GM11168 (cell line): ENCODE results near the gene TFEC.

Experiments
- in situ Hi-C: fragments of 300-500 bp; cut with MboI; formaldehyde crosslinking; loops from one replicate; pipeline ENCODE4 v1.12.0; 2022; ENCODE audit warnings: low sequenced_read_pairs; ENCODE audit not compliant: unreplicated experiment

The TFEC gene

DNA sequence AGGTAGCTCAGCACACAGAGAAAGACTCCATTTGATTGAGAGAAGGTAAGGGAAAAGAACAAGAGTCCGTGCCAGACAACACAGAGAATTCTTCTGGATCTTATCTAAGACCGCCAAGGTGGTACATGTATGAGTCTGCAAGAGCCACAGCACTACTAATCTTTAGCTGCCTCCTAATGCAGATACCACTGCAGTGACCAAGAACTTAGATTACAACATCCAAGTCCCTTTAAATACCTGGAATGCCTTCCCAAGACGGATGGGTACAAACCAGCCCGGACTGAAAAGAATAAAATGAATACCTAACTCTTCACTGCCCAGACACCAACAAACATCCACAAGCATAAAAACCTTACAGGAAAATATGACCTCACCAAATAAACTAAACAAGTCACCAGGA lies 33.3 kb downstream of the TFEC start:
- in situ Hi-C loops, result no loop called here

GRCh38 chr7:115995701-115996100 lies 34.9 kb downstream of the TFEC start:
- in situ Hi-C loops, result no loop called here

- in situ Hi-C loops, result no loop called here
Measured at GRCh38 chr7:115988401-115988800, 42.2 kb downstream of the TFEC start.

DNA sequence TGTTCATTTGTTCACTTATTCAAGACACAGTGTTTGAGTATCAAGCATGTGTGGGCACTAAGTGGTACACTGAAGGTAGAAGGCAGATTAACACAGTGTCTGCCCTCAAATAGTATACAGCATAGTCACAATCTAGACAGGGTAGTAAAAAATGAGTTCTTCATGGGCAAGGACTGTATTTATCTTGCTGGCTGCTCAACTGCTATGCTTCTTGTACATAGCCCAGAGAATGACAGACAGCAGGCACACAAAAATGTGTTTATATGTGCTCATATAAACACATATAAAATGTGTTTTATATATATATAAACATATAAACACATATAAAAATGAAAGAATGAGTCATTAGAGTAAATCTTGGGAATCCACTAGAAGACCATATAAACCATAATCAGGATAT lies 43.1 kb downstream of the TFEC start:
- in situ Hi-C loops, result no loop called here

GRCh38 chr7:115984105-115984504 lies 46.5 kb downstream of the TFEC start:
- in situ Hi-C loops, result no loop called here

DNA sequence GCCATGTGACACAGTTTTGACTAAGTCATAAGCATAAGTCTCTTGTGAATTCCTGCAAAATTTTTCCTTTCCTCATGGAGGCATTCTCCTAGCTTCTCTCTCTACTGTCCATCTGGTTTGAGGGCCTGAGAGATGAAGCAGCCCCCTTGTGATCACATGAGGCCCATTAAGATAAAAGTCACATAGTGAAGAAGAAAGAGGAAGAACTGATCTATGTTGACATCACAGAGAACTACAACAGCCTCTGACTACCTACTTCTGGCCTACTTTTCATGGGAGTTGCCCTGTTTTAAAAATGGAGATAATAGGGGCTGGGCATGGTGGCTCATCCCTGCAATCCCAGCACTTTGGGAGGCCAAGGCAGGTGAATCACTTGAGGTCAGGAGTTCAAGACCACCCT lies 50.4 kb downstream of the TFEC start:
- in situ Hi-C loops, result no loop called here

DNA sequence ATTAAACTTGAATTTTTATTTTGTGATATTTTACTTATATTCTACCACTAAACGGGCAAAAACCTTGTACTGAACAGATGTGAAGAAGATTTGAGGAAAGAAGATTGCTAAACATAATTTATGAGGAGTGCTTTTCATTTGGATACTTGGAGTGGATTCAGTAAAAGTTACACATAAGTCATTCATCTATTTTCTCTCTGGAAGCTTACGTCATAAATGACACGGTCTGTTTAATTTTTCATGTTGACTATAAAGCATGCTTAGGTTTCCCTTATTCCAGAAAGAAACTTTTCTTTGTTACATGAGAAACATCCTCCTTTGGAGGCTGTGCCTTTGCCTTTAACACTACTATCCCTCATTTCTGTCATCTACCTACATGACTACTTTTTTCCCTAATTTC lies 53.9 kb downstream of the TFEC start:
- in situ Hi-C loops, result no loop called here

GRCh38 chr7:115975766-115976165 lies 54.8 kb downstream of the TFEC start:
- in situ Hi-C loops, result no loop called here

DNA sequence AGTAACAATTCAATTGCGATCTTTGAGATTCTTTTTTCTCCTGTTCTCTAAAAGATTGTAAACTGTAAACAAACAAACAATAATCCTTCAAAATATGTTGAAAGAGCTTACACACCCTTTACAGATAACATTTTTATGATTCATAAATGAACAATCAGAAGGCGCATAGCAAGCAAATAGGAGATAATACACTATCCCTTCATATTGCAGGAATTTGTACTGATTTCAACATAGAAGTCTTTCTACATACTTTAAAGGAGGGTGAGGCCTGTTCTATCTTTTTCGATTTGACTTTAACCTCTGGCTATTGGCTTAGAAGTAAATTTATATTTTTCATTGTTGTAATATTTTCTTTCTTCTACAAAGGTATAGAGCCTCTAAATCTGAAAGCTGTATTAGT lies 57.2 kb downstream of the TFEC start:
- in situ Hi-C loops, result no loop called here

DNA sequence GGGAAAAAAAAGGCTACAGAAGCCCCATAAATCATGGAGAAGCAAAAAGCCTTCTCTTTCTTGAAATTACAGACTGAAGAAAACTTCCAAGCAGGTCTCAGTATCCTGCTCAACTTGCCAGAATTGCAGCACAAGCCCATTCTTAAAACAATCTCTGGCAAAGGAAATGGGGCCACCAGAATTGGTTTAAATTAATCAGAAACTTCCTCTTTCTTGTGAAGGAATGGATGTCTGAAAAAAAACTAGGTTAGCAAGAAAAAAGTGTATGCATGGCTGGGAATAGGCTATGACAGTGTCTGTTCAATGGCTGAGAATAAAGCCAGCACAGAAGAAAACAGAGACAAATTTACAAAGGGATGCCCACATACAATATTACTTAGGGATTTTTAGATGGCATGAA lies 59.1 kb downstream of the TFEC start:
- in situ Hi-C loops, result no loop called here

DNA sequence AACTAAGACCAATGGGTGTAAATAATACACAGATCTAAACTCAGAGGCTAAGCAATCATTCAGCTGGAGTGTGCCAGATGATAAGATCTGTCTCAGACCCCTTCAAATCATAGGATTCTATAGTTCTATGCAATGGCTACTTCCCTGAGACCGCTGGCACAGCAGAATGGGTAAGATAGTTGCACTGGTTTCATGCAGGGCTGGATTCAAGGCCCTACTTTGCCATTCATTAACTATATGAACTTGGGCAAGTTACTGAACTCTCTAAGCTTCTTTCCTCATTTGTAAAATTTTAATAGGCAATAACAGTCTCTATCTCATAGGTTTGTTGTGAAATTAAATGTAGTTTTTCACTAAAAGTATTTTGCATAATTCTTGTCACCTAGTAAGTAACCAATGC lies 62.0 kb downstream of the TFEC start:
- in situ Hi-C loops, result no loop called here

DNA sequence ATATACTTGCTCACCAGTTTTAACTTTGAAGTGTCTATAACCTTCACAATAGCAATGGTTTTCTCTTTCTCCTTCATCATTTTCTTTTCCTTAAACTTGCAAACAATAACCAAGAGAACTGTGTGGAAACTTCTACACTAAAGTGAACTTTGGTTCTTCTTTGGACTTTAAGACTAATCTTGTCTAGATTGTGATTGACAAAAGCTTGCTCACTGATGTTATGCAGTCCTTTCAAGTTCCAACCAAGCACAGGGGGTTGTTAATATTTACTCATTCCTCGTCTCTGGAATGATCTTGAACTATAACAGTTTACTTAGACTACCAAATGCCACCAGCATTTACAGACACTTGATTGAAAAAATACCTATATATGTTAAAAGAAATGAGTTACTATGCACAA lies 62.4 kb downstream of the TFEC start:
- in situ Hi-C loops, result no loop called here

GRCh38 chr7:115965796-115966475 lies 64.6 kb downstream of the TFEC start:
- in situ Hi-C loops, result no loop called here

- in situ Hi-C loops, result no loop called here
Measured at GRCh38 chr7:115965236-115965635, 65.3 kb downstream of the TFEC start.

- in situ Hi-C loops, result no loop called here
Measured at GRCh38 chr7:115964799-115965198, 65.8 kb downstream of the TFEC start.

GRCh38 chr7:115962340-115962739 lies 68.2 kb downstream of the TFEC start:
- in situ Hi-C loops, result no loop called here

DNA sequence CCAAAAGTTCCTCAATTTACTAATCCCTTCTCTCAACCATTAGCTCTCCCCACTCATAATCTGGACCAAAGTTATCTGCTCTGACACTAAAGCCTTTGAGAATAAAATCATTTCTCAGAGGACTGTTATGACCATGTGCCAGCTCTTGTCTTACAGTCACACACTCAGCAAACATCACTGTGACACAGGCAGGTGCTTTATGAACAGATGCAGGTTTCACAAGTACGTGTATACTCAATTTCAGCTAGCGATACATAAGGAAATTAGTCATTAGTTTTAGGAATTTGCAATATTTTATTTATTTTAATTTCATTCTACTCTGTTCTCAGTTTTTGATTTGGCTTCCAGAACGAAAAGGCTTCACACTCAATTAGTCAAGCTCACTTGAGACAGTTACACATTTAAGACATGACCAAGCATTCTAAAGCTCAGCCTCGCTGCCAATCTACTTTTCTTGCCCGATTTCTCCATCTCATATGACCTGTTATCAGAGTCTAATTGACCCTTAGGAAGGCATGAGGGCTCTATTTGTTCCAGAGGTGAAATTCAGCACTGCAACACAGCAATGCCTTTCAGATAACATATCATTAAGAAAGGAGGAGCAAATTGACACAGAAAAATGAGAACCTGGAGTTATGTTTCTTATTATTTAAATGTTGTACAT lies 76.8 kb downstream of the TFEC start:
- in situ Hi-C loops, result no loop called here

DNA sequence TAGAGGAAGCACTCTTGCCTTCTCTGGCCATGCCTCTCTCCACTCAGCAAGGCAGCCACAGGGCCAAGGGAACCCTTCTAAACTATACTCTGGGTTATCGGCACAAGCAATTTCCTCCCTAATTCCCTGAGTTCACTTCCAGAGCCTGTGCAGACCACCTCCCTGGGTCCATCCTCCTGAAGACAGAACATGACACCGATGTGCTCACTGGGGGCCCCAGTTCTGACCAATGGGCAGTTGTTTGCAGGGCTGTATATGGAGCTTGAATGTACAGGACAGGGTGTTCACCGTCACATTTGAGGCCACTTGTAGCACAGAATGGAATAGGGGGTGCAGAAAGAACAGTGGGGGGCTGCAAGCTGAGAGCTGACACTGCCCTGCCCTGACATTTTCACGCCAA lies 77.7 kb downstream of the TFEC start:
- in situ Hi-C loops, result no loop called here

- in situ Hi-C loops, result no loop called here
Measured at GRCh38 chr7:115951547-115951946, 79.0 kb downstream of the TFEC start.

DNA sequence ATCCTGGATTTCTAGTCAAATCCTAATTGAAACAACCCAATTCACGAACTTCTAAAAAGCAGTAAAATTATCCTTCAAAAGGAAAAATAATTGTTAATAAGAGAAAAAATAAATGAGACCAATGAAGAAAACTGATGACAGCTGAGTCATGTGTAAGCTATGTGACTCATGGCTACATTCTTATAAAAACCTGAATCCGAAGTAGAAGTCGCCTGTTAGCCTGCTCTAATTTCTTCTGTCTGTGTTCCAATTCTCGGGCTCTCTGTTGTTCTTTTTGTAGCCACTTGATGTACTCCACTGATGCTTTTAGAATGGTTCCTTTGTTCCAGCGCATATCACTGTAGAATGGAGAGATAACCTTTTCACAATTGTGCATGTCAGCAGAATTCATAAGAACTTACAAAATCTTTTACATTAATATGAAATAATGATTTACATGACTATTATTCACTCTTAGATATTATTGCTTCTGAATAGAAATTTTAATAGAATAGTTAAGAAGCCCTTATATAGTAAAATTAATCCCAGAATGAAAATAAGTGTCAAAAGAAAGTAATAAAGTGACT lies 88.8 kb downstream of the TFEC start:
- in situ Hi-C loops, result no loop called here

DNA sequence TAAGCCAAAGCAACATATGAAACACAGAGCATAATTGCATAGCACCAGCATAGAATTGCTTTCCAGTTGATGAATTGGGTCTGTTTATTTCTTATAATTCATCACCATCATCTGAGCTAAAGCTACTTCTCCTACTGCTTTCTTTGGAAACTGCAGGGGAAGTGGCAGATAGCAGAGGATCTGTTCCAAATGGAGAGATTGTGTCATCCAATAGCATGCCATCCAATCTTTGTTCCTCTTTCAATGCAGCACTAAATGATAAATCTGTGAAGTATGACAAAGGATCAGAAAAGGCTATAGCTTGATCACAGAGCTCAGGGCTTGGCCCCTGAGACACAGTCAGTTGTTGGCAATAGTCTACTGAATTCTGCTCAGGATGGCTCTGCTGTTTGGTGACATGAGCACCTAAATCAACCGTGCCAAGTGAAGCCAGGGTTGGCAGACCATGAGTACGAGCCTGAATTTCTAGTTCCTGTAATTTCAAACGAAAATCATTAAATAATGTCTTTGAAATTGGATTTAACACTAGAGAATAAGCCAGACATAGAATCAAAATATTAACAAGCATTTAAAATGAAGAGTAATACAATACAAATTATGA lies 90.0 kb downstream of the TFEC start:
- in situ Hi-C loops, result no loop called here

DNA sequence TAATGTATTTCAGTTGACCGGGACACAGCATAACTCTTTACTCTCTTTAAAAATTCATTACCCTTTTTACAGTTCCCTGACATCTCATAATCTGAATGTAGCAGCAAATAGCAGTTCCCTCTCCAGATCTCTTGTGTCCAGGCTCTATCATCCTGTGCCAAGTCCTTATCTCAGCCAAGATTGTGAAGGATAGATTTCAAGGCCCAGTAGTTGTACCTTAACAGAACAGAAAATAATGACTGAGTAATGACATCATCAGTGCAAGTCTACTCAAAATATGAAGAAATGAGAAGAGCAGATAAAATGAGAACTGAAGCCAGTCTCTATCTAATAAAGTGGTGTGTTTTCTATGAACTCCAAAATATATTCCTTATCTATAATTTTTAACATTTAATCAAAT lies 92.6 kb downstream of the TFEC start:
- in situ Hi-C loops, result no loop called here
